PC-9 (cell line): ENCODE measurements around the gene ASTN2. TPM values are rescaled to one million over a fixed set of nuclear protein-coding genes. Genes with fewer than 3 reads are reported as not detected.

ENCODE experiments used
- BruUV-seq: library from RNA; stranded (reverse); fragments of 400-500 nt; replicated peaks from 2 replicates; lab custom pipeline; 2021; lab: Mats Ljungman, UMichigan
- CTCF ChIA-PET: fragments of 300-600 bp; sonication (Branson Sonifier 250); formaldehyde crosslinking; loops from one replicate; lab custom pipeline; 2022; ENCODE audit warnings: antibody characterized with exemption; lab: Charles Lee
- POLR2A ChIA-PET: fragments of 300-600 bp; sonication (Branson Sonifier 250); formaldehyde crosslinking; loops from one replicate; lab custom pipeline; 2022; ENCODE audit warnings: antibody characterized with exemption; ENCODE audit not compliant: unreplicated experiment; lab: Charles Lee
- DNase-seq, 2 experiments: peaks; one replicate each; pipeline versions ENCODE4 v3.0.0 to v3.0.0-alpha.2; 2015 to 2022; ENCODE audit warnings: mixed read lengths in 1 of 2
- H2AFZ ChIP-seq: fragments of 200-600 bp; sonication (generic); 2 replicates; pipeline ENCODE4 v1.8.1; 2017; ENCODE audit warnings: antibody characterized with exemption
- H3F3A ChIP-seq: fragments of 200-600 bp; sonication (generic); 2 replicates; pipeline ENCODE4 v1.8.1; 2017; ENCODE audit warnings: antibody characterized with exemption, mild to moderate bottlenecking, low read depth; ENCODE audit not compliant: insufficient read depth
- H3K27ac ChIP-seq: fragments of 200-600 bp; sonication (generic); 2 replicates; pipeline ENCODE4 v1.6.1; 2016; ENCODE audit warnings: mixed run types
- H3K27me3 ChIP-seq: fragments of 200-600 bp; sonication (generic); 2 replicates; pipeline ENCODE4 v1.6.1; 2016; ENCODE audit warnings: low read depth, mixed run types; ENCODE audit not compliant: insufficient read depth
- H3K36me3 ChIP-seq: fragments of 200-600 bp; sonication (generic); 2 replicates; pipeline ENCODE4 v1.6.1; 2016; ENCODE audit warnings: low read depth, mixed run types
- H3K4me1 ChIP-seq: fragments of 200-600 bp; sonication (generic); replicated peaks from 2 replicates; pipeline ENCODE4 v1.6.1; 2016; ENCODE audit warnings: mixed run types; ENCODE audit not compliant: insufficient read depth
- H3K4me2 ChIP-seq: fragments of 200-600 bp; sonication (generic); 2 replicates; pipeline ENCODE4 v1.6.1; 2017; ENCODE audit warnings: mixed run types
- H3K4me3 ChIP-seq: fragments of 200-600 bp; sonication (generic); 2 replicates; pipeline ENCODE4 v1.6.1; 2016; ENCODE audit warnings: mixed run types
- H3K79me2 ChIP-seq: fragments of 200-600 bp; sonication (generic); 2 replicates; pipeline ENCODE4 v1.6.1; 2017; ENCODE audit warnings: low read depth, mixed run types
- H3K9me2 ChIP-seq: fragments of 200-600 bp; sonication (generic); 2 replicates; pipeline ENCODE4 v1.8.1; 2017; ENCODE audit warnings: mild to moderate bottlenecking; ENCODE audit not compliant: insufficient read depth
- H3K9me3 ChIP-seq: fragments of 200-600 bp; sonication (generic); 2 replicates; pipeline ENCODE4 v1.8.1; 2016; ENCODE audit warnings: low read depth; ENCODE audit not compliant: insufficient read depth
- H4K20me1 ChIP-seq: fragments of 200-600 bp; sonication (generic); 2 replicates; pipeline ENCODE4 v1.8.1; 2017; ENCODE audit not compliant: insufficient read depth
- EZH2 ChIP-seq: fragments of 200-600 bp; sonication (generic); IDR thresholded peaks from 2 replicates; pipeline ENCODE4 v1.8.0; 2017; ENCODE audit warnings: antibody characterized with exemption, low read depth
- intact Hi-C: fragments of 100-400 bp; cut with micrococcal nuclease; formaldehyde crosslinking; loops from one replicate; pipeline ENCODE4 v1.10.0; 2022; ENCODE audit not compliant: unreplicated experiment
- total RNA-seq: library from RNA; stranded (reverse); gene quantifications from 2 replicates; pipeline ENCODE4 v1.2.3, GENCODE V29; 2021
- TF ChIP-seq, protein P1 (sequence below): fragments of 200-600 bp; sonication (generic); conservative IDR thresholded peaks from 2 replicates; pipeline ENCODE4 v1.6.1; 2017; ENCODE audit warnings: mixed run types, antibody characterized with exemption, mild to moderate bottlenecking, moderate library complexity

ASTN2 gene
- total RNA-seq, 1 experiment from 2014 or later = 6.2 TPM

DNA sequence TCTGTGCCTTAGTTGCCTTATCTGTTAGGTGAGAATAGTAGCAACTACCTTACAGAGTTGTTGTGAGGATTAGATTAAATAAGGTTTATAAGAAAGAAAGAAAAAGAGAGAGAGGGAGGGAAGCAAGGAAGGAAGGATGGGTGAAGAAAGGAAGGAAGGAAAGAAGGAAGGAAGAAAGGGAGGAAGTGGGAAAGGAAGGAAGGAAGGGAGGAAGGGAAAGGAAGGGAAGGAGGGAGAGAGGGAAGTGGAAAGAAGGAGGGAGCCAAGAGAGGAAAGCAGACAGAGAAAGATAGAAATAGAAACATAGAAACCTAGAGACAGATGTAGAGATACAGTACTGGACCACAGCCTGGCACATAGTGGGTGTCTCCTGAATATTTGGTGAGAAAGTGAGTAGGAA lies 934.9 kb downstream of the ASTN2 start:
- H4K20me1 ChIP-seq = no peaks in the 10 kb centered on the region
- intact Hi-C loops = loop anchor here (5.0 kb wide), 1 partner anchor 328 kb away; the partner anchor contains the start of gene PAPPA
- no peak overlapping the region for H3K4me3 ChIP-seq
- H3K4me2 ChIP-seq = no peak overlapping the region
- no TSS peak for BruUV-seq
- H3F3A ChIP-seq = no peaks in the 10 kb centered on the region
- H3K79me2 ChIP-seq = no peaks in the 10 kb centered on the region
- H2AFZ ChIP-seq = no peak overlapping the region
- ChIA-PET CTCF (no interaction called here), POLR2A (no interaction called here)
- no peak for DNase-seq
- H3K9me2 ChIP-seq = no peaks in the 10 kb centered on the region
- H3K27me3 ChIP-seq = no peaks in the 10 kb centered on the region
- H3K4me1 ChIP-seq = no peaks in the 10 kb centered on the region
- no peaks in the 10 kb centered on the region for H3K36me3 ChIP-seq
- no peak overlapping the region for H3K27ac ChIP-seq
- no peaks in the 10 kb centered on the region for H3K9me3 ChIP-seq
- TF ChIP-seq EZH2 = no peak
- TF ChIP-seq, protein P1, sequence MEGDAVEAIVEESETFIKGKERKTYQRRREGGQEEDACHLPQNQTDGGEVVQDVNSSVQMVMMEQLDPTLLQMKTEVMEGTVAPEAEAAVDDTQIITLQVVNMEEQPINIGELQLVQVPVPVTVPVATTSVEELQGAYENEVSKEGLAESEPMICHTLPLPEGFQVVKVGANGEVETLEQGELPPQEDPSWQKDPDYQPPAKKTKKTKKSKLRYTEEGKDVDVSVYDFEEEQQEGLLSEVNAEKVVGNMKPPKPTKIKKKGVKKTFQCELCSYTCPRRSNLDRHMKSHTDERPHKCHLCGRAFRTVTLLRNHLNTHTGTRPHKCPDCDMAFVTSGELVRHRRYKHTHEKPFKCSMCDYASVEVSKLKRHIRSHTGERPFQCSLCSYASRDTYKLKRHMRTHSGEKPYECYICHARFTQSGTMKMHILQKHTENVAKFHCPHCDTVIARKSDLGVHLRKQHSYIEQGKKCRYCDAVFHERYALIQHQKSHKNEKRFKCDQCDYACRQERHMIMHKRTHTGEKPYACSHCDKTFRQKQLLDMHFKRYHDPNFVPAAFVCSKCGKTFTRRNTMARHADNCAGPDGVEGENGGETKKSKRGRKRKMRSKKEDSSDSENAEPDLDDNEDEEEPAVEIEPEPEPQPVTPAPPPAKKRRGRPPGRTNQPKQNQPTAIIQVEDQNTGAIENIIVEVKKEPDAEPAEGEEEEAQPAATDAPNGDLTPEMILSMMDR = no peak

GRCh38 chr9:116479056-116479544 lies 935.8 kb downstream of the ASTN2 start:
- Histone ChIP-seq H2AFZ (no peak overlapping the region), H3K36me3 (no peaks in the 10 kb centered on the region), H3K4me3 (no peak overlapping the region), H3K27ac (no peak overlapping the region), H3K9me3 (no peaks in the 10 kb centered on the region), H3K9me2 (no peaks in the 10 kb centered on the region), H3K4me2 (no peak overlapping the region), H3K79me2 (no peaks in the 10 kb centered on the region), H3F3A (no peaks in the 10 kb centered on the region), H4K20me1 (no peaks in the 10 kb centered on the region), H3K4me1 (no peaks in the 10 kb centered on the region), H3K27me3 (no peaks in the 10 kb centered on the region)
- no peak for DNase-seq
- ChIA-PET CTCF (no interaction called here), POLR2A (no interaction called here)
- TF ChIP-seq EZH2 = no peak
- TF ChIP-seq, protein P1 = no peak
- intact Hi-C loops = no loop called here
- BruUV-seq = no TSS peak

DNA sequence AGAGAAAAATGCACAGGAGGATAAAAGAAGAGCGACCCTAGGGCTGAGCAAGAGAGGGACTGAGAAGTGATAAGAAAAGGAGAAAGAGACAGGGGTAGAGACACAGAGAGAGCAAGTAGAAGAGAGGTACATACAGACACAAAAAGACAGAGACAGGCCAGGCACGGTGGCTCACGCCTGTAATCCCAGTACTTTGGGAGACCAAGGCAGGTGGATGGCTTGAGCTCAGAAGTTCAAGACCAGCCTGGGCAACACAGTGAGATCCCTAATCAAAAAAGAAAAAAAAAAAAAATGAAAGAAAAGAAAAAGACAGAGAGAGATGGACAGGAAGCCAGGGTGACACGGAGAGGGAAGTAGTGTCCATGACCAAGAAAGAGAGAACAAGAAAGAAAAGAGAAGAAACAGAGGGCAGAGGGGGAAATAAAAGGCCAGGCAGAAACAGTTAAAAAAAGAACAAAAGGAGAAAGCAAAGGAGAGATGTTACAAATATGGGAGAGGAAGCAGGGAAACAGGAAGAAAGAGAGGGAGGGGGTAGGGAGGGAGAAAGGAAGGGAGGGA lies 937.2 kb downstream of the ASTN2 start:
- intact Hi-C loops = no loop called here
- Histone ChIP-seq H3K9me2 (no peaks in the 10 kb centered on the region), H3K4me3 (no peak overlapping the region), H3F3A (no peaks in the 10 kb centered on the region), H3K27ac (no peak overlapping the region), H3K4me2 (no peak overlapping the region), H3K36me3 (no peaks in the 10 kb centered on the region), H3K9me3 (no peaks in the 10 kb centered on the region), H2AFZ (no peak overlapping the region), H4K20me1 (no peaks in the 10 kb centered on the region), H3K4me1 (no peaks in the 10 kb centered on the region), H3K79me2 (no peaks in the 10 kb centered on the region), H3K27me3 (no peaks in the 10 kb centered on the region)
- no TSS peak for BruUV-seq
- ChIA-PET CTCF (no interaction called here), POLR2A (interaction anchor here (0.6 to 0.7 kb wide), 2 partner anchors 15 to 99 kb away, joined by 3 to 36 read pairs; no protein-coding TSS in a partner anchor)
- TF ChIP-seq, protein P1 = no peak
- TF ChIP-seq EZH2 = no peak
- no peak for DNase-seq
